ENCODE data around the gene CSTF2T.

The CSTF2T gene

DNA sequence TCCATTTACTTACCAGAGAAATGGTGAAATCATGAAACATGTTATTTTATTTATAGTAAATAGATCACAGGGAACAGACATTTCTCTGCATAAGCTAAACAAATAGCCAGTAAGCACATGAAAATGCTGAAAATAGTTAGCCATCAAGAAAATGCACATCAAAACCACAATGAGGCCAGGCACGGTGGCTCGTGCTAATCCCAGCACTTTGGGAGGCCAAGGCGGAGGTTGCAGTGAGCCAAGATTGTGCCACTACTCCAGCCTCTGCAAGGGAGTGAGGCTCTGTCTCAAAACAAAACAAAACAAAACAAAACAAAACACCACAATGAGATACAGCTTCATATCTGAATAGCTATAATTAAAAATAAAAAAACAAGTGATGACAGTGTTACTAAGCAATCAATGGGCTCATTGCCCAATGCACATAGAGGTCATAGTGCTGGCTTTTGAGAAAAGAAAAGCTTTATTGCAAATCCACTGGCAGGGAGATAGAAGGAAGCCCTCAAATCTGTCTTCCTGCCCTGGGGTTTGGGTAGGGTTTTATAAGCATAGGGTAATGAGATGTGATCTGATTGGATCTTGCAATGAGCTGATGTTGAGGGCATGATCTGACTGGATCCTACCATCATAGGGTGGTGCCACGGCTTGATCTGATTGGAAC lies 16.2 kb downstream of the CSTF2T start:
- TF ChIP-seq POU2F2 (IDR thresholded peaks at IDR 0.05; ENCODE audit: low read depth, low read length) (no peak), POLR2AphosphoS5 (IDR thresholded peaks at IDR 0.05; ENCODE audit: low read depth, low read length) (no peak), SPI1 (IDR thresholded peaks at IDR 0.05; ENCODE audit: low read depth, low read length) (no peak), POLR2A (IDR thresholded peaks at IDR 0.05; ENCODE audit: low read depth, low read length) (no peak), PAX5 (IDR thresholded peaks at IDR 0.05; ENCODE audit: insufficient read depth, low read length, severe bottlenecking) (no peak), TAF1 (IDR thresholded peaks at IDR 0.05; ENCODE audit: low read depth, low read length) (no peak)
- FAIRE-seq = no peak

GRCh38 chr10:51679841-51680240 lies 19.6 kb downstream of the CSTF2T start:
- no peak for FAIRE-seq
- no peak for DNase-seq (ENCODE audit: insufficient read length, low spot score)
- TF ChIP-seq TAF1 (IDR thresholded peaks at IDR 0.05; ENCODE audit: low read depth, low read length) = no peak
- no peak for TF ChIP-seq POLR2A (IDR thresholded peaks at IDR 0.05; ENCODE audit: low read depth, low read length)
- TF ChIP-seq SPI1 (IDR thresholded peaks at IDR 0.05; ENCODE audit: low read depth, low read length) = no peak
- TF ChIP-seq POLR2AphosphoS5 (IDR thresholded peaks at IDR 0.05; ENCODE audit: low read depth, low read length) = no peak
- no peak for TF ChIP-seq POU2F2 (IDR thresholded peaks at IDR 0.05; ENCODE audit: low read depth, low read length)
- no peak for TF ChIP-seq PAX5 (IDR thresholded peaks at IDR 0.05; ENCODE audit: insufficient read depth, low read length, severe bottlenecking)

More for the DNA sequence above, 16.2 kb downstream of the CSTF2T start:
- DNase-seq (ENCODE audit: insufficient read length, low spot score) = no peak

- TF ChIP-seq SPI1 (IDR thresholded peaks at IDR 0.05; ENCODE audit: low read depth, low read length) (no peak), POU2F2 (IDR thresholded peaks at IDR 0.05; ENCODE audit: low read depth, low read length) (no peak), PAX5 (IDR thresholded peaks at IDR 0.05; ENCODE audit: insufficient read depth, low read length, severe bottlenecking) (no peak), TAF1 (IDR thresholded peaks at IDR 0.05; ENCODE audit: low read depth, low read length) (no peak), POLR2AphosphoS5 (IDR thresholded peaks at IDR 0.05; ENCODE audit: low read depth, low read length) (no peak), POLR2A (IDR thresholded peaks at IDR 0.05; ENCODE audit: low read depth, low read length) (no peak)
- FAIRE-seq = no peak
- no peak for DNase-seq (ENCODE audit: insufficient read length, low spot score)
Measured at GRCh38 chr10:51675088-51675487, 24.3 kb downstream of the CSTF2T start.

GRCh38 chr10:51672039-51672535 lies 27.3 kb downstream of the CSTF2T start:
- FAIRE-seq (no peak), DNase-seq (ENCODE audit: insufficient read length, low spot score) (no peak)
- TF ChIP-seq POU2F2 (IDR thresholded peaks at IDR 0.05; ENCODE audit: low read depth, low read length) (no peak), SPI1 (IDR thresholded peaks at IDR 0.05; ENCODE audit: low read depth, low read length) (no peak), POLR2A (IDR thresholded peaks at IDR 0.05; ENCODE audit: low read depth, low read length) (no peak), POLR2AphosphoS5 (IDR thresholded peaks at IDR 0.05; ENCODE audit: low read depth, low read length) (no peak), PAX5 (IDR thresholded peaks at IDR 0.05; ENCODE audit: insufficient read depth, low read length, severe bottlenecking) (no peak), TAF1 (IDR thresholded peaks at IDR 0.05; ENCODE audit: low read depth, low read length) (no peak)

- no peak for DNase-seq (ENCODE audit: insufficient read length, low spot score)
- TF ChIP-seq PAX5 (IDR thresholded peaks at IDR 0.05; ENCODE audit: insufficient read depth, low read length, severe bottlenecking) (no peak), POU2F2 (IDR thresholded peaks at IDR 0.05; ENCODE audit: low read depth, low read length) (no peak), POLR2AphosphoS5 (IDR thresholded peaks at IDR 0.05; ENCODE audit: low read depth, low read length) (no peak), POLR2A (IDR thresholded peaks at IDR 0.05; ENCODE audit: low read depth, low read length) (no peak), SPI1 (IDR thresholded peaks at IDR 0.05; ENCODE audit: low read depth, low read length) (no peak), TAF1 (IDR thresholded peaks at IDR 0.05; ENCODE audit: low read depth, low read length) (no peak)
- FAIRE-seq = no peak
Measured at GRCh38 chr10:51669041-51669440, 30.4 kb downstream of the CSTF2T start.

GRCh38 chr10:51668336-51668689 lies 31.1 kb downstream of the CSTF2T start:
- FAIRE-seq = no peak
- no peak for TF ChIP-seq POLR2AphosphoS5 (IDR thresholded peaks at IDR 0.05; ENCODE audit: low read depth, low read length)
- no peak for TF ChIP-seq SPI1 (IDR thresholded peaks at IDR 0.05; ENCODE audit: low read depth, low read length)
- no peak for TF ChIP-seq POU2F2 (IDR thresholded peaks at IDR 0.05; ENCODE audit: low read depth, low read length)
- no peak for TF ChIP-seq POLR2A (IDR thresholded peaks at IDR 0.05; ENCODE audit: low read depth, low read length)
- TF ChIP-seq TAF1 (IDR thresholded peaks at IDR 0.05; ENCODE audit: low read depth, low read length) = no peak
- no peak for TF ChIP-seq PAX5 (IDR thresholded peaks at IDR 0.05; ENCODE audit: insufficient read depth, low read length, severe bottlenecking)
- DNase-seq (ENCODE audit: insufficient read length, low spot score) = no peak

DNA sequence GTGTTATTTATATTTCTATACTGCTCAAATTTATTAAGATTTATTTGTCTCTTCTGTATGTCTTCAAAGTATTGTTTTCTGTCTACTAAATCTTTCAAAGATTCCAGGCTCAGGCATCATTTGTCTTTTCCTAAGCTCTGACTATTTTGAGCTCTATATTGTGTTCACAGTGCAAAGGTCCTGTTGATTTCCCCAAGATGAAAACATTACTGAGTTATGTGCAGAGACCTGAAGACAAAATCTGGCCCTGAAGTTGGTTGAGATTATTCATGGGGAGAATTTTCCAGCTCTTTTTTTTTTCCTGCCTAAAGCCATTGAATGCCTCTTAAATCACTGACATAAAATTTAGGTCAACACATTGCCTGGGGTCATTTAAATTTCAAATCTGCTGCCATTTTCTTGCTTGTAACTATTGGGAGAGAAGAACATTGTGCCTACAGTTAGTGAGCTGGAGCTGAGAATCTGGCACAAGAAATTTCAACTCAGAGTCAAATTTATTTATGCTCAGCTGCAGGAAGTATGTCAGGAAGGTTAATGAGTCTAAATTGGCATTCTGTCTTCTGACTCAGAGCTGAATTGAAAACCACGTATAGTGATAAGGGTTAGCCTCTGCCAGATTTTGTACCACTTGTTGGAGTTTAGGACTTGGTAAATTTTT lies 31.6 kb downstream of the CSTF2T start:
- DNase-seq (ENCODE audit: insufficient read length, low spot score) (no peak), FAIRE-seq (no peak)
- no peak for TF ChIP-seq POU2F2 (IDR thresholded peaks at IDR 0.05; ENCODE audit: low read depth, low read length)
- TF ChIP-seq POLR2AphosphoS5 (IDR thresholded peaks at IDR 0.05; ENCODE audit: low read depth, low read length) = no peak
- TF ChIP-seq SPI1 (IDR thresholded peaks at IDR 0.05; ENCODE audit: low read depth, low read length) = no peak
- no peak for TF ChIP-seq POLR2A (IDR thresholded peaks at IDR 0.05; ENCODE audit: low read depth, low read length)
- no peak for TF ChIP-seq TAF1 (IDR thresholded peaks at IDR 0.05; ENCODE audit: low read depth, low read length)

DNA sequence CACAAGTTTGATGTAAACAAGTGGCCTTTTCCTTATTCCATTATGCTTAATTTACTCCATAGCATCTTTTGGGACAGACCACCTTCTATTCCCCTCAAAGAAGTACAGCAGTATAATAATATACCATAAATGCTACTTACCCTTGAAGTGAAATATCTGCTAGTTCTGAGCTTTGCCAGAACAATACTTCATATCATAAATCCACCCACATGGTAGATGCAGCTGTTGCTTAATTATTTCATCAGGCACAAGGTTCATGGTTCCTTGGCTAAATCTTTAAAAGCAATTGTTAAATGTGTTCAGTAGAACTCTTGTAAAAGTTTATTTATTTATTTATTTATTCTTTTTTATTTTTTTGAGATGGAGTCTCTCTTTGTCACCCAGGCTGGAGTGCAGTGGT lies 32.9 kb downstream of the CSTF2T start:
- TF ChIP-seq POLR2A (IDR thresholded peaks at IDR 0.05; ENCODE audit: low read depth, low read length) = no peak
- no peak for FAIRE-seq
- DNase-seq (ENCODE audit: insufficient read length, low spot score) = no peak

GRCh38 chr10:51663086-51663485 lies 36.3 kb downstream of the CSTF2T start:
- no peak for DNase-seq (ENCODE audit: insufficient read length, low spot score)
- no peak for FAIRE-seq
- TF ChIP-seq POLR2AphosphoS5 (IDR thresholded peaks at IDR 0.05; ENCODE audit: low read depth, low read length) (no peak), POU2F2 (IDR thresholded peaks at IDR 0.05; ENCODE audit: low read depth, low read length) (no peak), PAX5 (IDR thresholded peaks at IDR 0.05; ENCODE audit: insufficient read depth, low read length, severe bottlenecking) (no peak), TAF1 (IDR thresholded peaks at IDR 0.05; ENCODE audit: low read depth, low read length) (no peak), POLR2A (IDR thresholded peaks at IDR 0.05; ENCODE audit: low read depth, low read length) (no peak), SPI1 (IDR thresholded peaks at IDR 0.05; ENCODE audit: low read depth, low read length) (no peak)

Measured in GM12891 (cell line).